CD4-positive, alpha-beta T cell treated with Interleukin-12 subunit alpha and Interleukin-12 subunit beta, for 1 hour (primary cell): Measurements from ENCODE around the gene UGT1A10.

Experiments used
- DNase-seq: peaks from one replicate; pipeline ENCODE4 v3.0.0-alpha.2; 2020

UGT1A10 gene

DNA sequence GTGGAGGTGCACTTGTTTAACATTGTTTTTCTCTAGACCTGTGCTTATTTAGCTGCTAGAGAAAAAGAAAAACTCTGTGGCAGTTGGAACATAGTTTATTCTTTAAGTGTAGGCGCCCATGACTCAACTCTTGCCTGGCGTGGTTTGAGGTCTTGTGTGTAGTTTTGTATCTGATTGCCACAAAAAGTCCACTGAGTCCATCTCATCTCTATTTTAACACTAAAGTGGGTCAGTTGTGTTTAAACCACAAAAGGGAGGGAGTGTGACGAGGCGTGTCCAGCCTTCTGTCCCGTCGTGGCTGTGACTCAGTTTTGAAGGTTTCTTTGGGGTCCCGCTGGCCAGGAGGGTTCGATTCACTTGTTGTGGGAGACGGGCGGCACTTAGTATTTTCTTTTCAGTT lies 20.2 kb downstream of the UGT1A10 start:
- DNase-seq = no peak

- no peak for DNase-seq
Observed at GRCh38 chr2:233658610-233659009, 22.4 kb downstream of the UGT1A10 start.

DNA sequence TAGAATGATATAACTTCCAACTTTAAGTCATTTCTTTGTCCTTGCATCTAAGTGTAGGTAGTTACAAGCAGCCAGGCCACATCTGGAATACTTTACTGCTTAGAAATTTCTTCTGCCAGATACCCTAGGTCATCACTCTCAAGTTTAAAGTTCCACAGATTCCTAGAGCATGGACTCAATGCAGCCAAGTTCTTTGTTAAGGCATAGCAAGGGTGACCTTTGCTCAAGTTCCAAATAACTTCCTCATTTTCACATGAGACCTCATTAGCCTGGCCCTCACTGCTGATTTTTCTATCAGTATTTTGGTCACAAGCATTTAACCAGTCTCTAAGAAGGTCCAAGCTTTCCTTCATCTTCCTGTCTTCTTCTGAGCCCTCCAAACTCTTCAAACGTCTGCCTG lies 27.7 kb downstream of the UGT1A10 start:
- DNase-seq = no peak

DNA sequence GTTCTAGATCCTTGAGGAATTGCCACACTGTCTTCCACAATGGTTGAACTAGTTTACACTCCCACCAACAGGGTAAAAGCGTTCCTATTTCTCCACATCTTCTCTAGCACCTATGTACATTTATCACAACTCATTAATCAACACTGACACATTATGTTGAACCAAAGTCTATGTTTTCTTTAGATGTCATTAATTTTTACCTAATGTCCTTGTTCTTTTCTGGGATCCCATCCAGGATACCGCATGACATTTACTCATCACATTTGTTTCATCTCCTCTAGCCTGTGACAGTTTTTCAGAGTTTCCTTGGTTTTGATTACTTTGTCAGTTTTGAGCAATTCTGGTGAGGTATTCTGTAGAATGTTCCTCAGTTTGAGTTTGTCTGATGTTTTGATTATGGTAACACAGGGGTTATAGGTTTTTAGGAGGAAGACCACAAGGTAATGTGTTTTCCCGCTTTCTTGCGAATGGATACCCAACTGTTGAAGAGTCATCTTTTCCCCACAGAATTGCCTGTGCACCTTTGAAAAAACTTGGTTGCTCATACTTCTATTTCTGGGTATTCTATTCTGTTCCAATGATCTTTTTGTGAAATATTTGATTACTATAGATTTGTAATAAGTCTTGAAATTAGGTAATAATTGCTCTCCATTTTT lies 32.5 kb downstream of the UGT1A10 start:
- no peak for DNase-seq

DNA sequence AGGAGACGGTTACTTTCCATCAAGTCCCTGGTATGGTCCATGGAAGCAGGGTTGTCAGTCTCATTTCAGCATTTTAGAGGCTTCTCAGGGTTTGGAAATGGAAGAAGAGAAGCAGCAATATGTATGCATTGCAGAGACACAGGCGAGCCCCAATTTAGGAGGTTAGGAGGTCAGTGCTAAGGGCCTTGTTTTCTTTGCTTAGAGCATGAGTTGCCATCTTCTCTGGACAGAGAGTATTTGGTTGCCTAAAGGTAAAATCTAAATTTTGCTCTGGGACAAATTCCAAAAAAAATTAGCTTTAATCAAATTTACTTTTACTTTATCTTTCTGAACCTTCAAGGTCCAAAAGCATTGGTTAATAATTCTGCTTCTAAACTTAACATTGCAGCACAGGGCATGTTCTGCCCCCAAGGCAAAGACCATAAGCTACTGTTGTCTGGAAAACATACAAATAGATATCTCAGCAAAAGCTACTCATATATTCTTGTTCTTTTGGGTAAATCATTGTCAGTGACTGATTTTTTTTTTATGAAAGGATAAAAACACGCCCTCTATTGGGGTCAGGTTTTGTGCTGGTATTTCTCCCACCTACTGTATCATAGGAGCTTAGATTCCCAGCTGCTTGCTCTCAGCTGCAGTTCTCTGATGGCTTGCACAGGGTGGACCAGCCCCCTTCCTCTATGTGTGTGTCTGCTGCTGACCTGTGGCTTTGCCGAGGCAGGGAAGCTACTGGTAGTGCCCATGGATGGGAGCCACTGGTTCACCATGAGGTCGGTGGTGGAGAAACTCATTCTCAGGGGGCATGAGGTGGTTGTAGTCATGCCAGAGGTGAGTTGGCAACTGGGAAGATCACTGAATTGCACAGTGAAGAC lies 35.3 kb downstream of the UGT1A10 start, which contains the start of gene UGT1A9:
TSS of gene UGT1A9 (plus strand) at position 609 of the 872 bp plus-strand sequence. CDS start at position 646, 37 bp downstream.
- no peak for DNase-seq

GRCh38 chr2:233672886-233673285 lies 36.6 kb downstream of the UGT1A10 start:
- DNase-seq = no peak

DNA sequence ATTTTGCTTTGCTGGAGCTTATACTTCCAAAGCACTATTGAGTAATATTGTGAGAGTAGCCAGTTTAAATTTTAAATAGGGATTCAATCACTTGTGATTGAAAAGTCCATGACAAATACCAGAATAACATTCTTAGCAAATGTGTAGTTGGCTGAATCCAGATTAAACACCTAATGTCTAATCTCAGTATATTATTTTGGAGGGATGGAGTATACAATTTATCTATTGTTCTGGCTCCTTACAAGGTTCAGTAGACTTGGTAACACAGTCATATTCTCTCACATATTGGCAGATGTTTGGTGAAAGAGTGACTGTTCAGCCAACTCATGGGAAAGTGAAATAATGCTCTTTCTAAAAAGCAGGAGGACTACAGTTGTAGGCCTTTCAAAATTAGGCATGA lies 37.6 kb downstream of the UGT1A10 start:
- no peak for DNase-seq

DNA sequence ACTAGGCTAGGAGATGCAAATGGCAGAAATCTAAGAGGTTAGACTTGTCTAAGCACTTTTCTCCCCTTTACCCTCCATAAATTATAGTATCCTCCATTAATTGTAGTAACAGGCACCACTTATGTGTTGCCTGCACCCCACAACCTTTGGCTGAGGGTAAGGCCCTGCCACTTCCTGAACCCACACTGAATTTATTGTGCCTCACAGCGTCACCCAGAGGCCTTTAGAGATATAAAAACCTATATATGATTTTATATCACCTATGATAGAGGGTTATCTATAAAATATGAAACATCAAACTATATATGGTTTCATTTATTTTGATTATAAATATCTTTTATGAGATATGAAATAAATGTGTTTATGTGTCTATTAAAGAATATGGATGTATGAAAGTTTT lies 38.1 kb downstream of the UGT1A10 start:
- DNase-seq = no peak

DNA sequence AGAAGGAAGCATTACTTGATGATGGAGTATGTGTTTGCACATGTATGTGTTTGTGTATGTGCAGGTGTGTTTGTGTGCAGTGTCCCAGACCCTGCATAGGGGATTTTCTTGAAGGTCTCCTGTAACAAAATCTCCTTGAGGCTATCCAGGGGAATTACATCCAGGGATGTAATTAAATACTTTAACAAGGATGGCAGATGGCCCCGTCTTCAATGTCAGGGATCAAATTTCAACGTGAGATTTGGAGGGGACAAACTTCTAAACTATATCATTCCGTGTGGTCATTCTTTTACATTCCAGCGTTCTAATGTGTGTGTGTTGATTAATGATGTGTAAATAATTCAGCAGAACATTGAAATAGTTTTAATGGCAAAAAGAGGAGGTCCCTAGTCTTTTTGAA lies 38.7 kb downstream of the UGT1A10 start:
- DNase-seq = no peak

GRCh38 chr2:233676046-233676445 lies 39.8 kb downstream of the UGT1A10 start:
- DNase-seq = no peak

GRCh38 chr2:233679196-233679595 lies 42.9 kb downstream of the UGT1A10 start:
- DNase-seq = no peak

GRCh38 chr2:233680361-233681045 lies 44.3 kb downstream of the UGT1A10 start:
- DNase-seq = no peak

- no peak for DNase-seq
Observed at GRCh38 chr2:233681521-233682099, 45.4 kb downstream of the UGT1A10 start, which contains the start of gene UGT1A7. TSS of gene UGT1A7 (plus strand) at chr2:233681901. CDS start at chr2:233681938, 37 bp downstream.

DNA sequence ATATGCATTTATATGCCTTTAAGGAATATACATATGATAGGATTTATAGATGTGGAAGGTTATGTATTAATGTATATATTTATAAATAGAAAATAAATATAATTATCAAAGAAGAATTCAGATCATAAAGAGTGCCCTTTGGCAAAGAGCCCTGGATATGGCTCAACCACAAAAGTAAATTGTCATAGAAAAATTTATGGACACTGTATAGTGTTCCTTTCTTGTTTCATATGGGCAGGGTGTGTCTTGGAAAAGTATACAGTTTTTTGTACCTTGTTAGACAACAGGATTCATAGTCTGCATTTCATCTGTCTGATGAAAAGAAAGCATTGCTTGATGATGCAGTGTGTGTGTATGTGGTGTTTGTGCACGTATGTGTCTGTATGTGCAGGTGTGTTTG lies 48.4 kb downstream of the UGT1A10 start:
- DNase-seq = no peak

DNA sequence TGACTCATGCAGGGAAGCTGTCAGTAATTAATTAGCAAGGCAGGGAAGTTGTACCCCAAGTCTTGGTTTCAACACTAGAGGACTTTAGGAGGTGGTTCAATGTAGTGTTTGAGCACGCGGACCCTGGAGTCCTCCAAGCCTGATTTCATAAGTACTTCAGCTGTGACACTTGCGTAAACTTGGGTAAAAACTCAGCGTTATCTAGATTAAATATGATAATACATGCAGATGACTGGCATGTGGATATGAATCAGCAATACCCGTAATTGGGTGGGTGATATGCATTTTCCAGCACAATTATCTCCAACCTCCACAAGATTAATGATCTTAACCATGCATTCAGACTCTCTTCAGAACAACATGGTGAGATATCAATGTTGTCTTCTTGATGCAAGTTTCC lies 50.7 kb downstream of the UGT1A10 start:
- no peak for DNase-seq

GRCh38 chr2:233688341-233688740 lies 52.1 kb downstream of the UGT1A10 start:
- no peak for DNase-seq

DNA sequence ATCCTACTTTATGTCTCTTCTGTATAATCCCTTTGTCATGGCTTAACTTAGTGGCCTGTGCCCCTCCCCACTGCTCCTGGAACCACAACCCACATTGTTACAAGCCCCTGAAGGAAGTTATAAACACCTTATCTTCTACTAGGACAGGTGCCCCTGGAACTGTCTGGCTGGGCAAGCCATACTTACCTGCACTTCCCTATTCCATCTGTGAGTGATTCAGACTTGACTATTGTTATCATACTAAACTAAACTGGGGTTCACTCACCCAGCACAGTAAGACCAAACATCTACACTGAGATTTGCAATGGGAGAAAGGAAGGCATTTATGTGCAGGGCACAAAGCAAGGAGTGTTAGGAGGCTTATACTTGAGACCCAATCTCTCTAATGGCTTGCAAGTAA lies 52.8 kb downstream of the UGT1A10 start:
- no peak for DNase-seq

GRCh38 chr2:233689501-233689900 lies 53.3 kb downstream of the UGT1A10 start:
- no peak for DNase-seq

- DNase-seq = no peak
Observed at GRCh38 chr2:233690444-233690843, 54.2 kb downstream of the UGT1A10 start.

DNA sequence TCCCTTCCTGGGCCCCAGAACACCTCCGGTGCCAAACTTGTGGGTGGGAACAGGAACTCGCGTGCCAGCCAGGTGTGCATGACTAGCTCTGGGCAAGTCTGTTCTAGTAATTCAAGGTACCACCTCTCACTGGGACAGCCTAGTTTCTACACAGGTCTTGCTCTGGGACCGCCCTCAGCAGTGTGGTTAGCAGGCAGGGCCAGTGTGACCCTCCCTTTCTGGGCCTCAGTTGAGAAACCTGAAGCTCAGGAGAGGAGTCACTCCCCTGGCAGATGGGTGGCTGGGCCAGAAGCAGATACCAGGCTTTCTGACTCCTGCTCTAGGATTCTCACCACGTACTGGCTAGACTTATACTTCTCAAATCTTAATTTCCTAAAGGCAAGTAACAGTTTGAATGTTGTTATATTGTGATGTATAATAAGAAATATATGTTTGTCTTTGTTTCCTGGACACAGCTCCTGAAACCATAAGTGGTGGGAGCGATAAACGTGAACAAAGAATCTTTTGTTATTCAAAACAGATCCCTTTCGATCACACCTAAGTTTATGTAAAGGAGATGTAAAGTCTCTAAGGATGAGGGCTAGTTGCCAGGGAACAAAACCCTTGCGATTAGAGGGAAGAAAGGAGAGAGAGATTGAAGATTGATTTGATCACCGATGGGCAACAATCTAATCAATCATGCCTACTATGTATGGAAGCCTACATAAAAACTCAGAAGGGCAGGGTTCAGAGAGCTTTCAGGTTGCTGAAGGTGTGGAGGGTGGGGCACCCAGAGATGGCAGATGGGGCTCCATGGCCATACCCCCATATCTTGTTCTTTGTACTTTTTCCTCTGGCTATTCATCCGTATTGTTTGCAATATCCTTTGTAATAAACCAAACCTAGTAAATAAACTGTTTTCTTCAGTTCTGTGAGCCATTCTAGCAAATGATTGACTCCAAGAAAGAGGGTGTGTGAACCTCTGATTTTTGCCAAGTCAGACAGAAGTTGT lies 55.5 kb downstream of the UGT1A10 start:
- DNase-seq = no peak

DNA sequence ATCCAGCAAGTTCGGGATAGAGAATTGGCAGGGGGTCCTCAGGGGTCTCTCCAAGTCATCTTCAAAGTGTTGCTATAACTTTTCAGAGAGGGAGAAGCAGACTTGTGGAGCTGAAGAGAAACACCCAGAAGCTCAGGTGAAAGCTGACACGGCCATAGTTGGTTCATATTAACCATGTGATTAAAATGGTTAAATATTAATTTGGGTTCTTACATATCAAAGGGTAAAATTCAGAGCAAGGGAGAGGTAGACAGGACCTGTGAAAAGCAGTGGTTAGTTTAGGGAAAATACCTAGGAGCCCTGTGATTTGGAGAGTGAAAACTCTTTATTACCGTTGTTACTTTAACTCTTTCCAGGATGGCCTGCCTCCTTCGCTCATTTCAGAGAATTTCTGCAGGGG lies 56.4 kb downstream of the UGT1A10 start, which contains the start of gene UGT1A6:
TSS of gene UGT1A6 (plus strand) at position 243 of the 400 bp plus-strand sequence. CDS start at position 358, 115 bp downstream.
- DNase-seq = no peak

GRCh38 chr2:233693963-233694362 lies 57.7 kb downstream of the UGT1A10 start:
- DNase-seq = no peak
